ENCODE data around the gene EHBP1. TPM values are rescaled to one million over a fixed set of nuclear protein-coding genes. Genes with fewer than 3 reads are reported as not detected.

The EHBP1 gene
- total and polyA plus RNA-seq, 11 donors, result 5.2 to 34.2 (median 18.1) TPM

GRCh38 chr2:62998949-62999348 is 293.4 kb downstream of the EHBP1 start:
- no peaks in the 10 kb centered on the region for H3K27me3 ChIP-seq
- ATAC-seq, result no peak
- peaks cover 0 to 36% (median 7%) of the 10 kb centered on the region in 9 donors for H3K36me3 ChIP-seq
- intact Hi-C loops (cut with DNase I), result no loop called here
- WGBS, 4 donors, result 81 to 98% (median 90%) methylated on average over 1 of the region's 1 CpG
- peaks cover 0 to 10% (median 0%) of the 10 kb centered on the region in 12 donors for H3K4me1 ChIP-seq
- no peaks in the 10 kb centered on the region for H3K9me3 ChIP-seq
- DNase-seq, result no peak
- no peak for TF ChIP-seq POLR2A (IDR thresholded peaks at IDR 0.05)
- TF ChIP-seq CTCF (IDR thresholded peaks at IDR 0.05), result no peak
- H3K27ac ChIP-seq, result no peak overlapping the region
- H3K4me3 ChIP-seq, result no peak overlapping the region

DNA sequence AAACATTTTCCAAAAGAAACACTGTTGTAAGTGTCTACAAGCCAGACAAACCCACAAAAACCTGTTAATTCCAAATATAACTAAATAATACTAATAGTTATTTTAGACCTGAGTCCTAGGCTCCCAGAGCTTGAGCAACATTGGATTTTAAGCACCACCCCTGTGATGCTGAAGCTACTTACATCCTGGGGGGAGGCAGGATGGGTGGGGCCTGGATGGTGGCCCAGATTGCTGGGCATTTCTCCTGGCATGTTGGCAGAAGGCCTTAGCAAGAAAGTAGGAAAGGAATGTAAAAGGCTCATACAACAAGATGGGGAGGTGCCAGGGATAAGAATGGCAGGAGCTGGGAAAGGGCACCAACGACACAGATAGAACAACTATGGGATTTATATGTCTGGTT is 294.4 kb downstream of the EHBP1 start:
- no peak for TF ChIP-seq CTCF (IDR thresholded peaks at IDR 0.05)
- TF ChIP-seq POLR2A (IDR thresholded peaks at IDR 0.05), result no peak
- Histone ChIP-seq H3K27me3 (no peaks in the 10 kb centered on the region), H3K4me3 (no peak overlapping the region), H3K9me3 (no peaks in the 10 kb centered on the region), H3K4me1 (peaks cover 0 to 10% (median 0%) of the 10 kb centered on the region in 12 donors), H3K36me3 (peaks cover 0 to 30% (median 6%) of the 10 kb centered on the region in 9 donors), H3K27ac (no peak overlapping the region)
- peak; percentile 53 to 87 (median 80) for ATAC-seq
- intact Hi-C loops (cut with DNase I), result no loop called here
- peak in 4 of 5 donors; percentile 42 to 59 (median 51) for DNase-seq
- WGBS, 4 donors, result 43 to 57% (median 50%) methylated on average over 1 of the region's 1 CpG

GRCh38 chr2:63000801-63001200 is 295.3 kb downstream of the EHBP1 start:
- ATAC-seq (no peak), DNase-seq (no peak)
- Histone ChIP-seq H3K36me3 (peaks cover 0 to 32% (median 6%) of the 10 kb centered on the region in 9 donors), H3K9me3 (no peaks in the 10 kb centered on the region), H3K27ac (no peak overlapping the region), H3K4me3 (no peak overlapping the region), H3K4me1 (peaks cover 0 to 10% (median 0%) of the 10 kb centered on the region in 12 donors), H3K27me3 (no peaks in the 10 kb centered on the region)
- TF ChIP-seq POLR2A (IDR thresholded peaks at IDR 0.05) (no peak), CTCF (IDR thresholded peaks at IDR 0.05) (no peak)
- intact Hi-C loops (cut with DNase I), result no loop called here
- 81 to 94% (median 91%) methylated on average over 1 of the region's 1 CpG for WGBS, 4 donors

GRCh38 chr2:63001576-63001975 is 296.1 kb downstream of the EHBP1 start:
- Histone ChIP-seq H3K4me1 (peaks cover 0 to 10% (median 0%) of the 10 kb centered on the region in 12 donors), H3K27ac (no peak overlapping the region), H3K36me3 (peaks cover 0 to 26% (median 3%) of the 10 kb centered on the region in 9 donors), H3K9me3 (no peaks in the 10 kb centered on the region), H3K4me3 (no peak overlapping the region), H3K27me3 (no peaks in the 10 kb centered on the region)
- intact Hi-C loops (cut with DNase I), result no loop called here
- TF ChIP-seq CTCF (IDR thresholded peaks at IDR 0.05), result no peak
- TF ChIP-seq POLR2A (IDR thresholded peaks at IDR 0.05), result no peak
- ATAC-seq (no peak), DNase-seq (no peak)
